GM18526 (cell line): ENCODE results near the gene PRKCB.

Experiments used
- POLR2A ChIP-seq: IDR thresholded peaks from 3 replicates; pipeline ENCODE4 v1.6.1; 2011; ENCODE audit not compliant: insufficient read length; ENCODE audit errors: extremely low read depth

Gene PRKCB

GRCh38 chr16:23999663-24000062, 163.9 kb downstream of the PRKCB start:
- no peak for TF ChIP-seq POLR2A

GRCh38 chr16:24001710-24002109, 165.9 kb downstream of the PRKCB start:
- TF ChIP-seq POLR2A = no peak

GRCh38 chr16:24002619-24003018, 166.8 kb downstream of the PRKCB start:
- no peak for TF ChIP-seq POLR2A

GRCh38 chr16:24005577-24005976, 169.8 kb downstream of the PRKCB start:
- no peak for TF ChIP-seq POLR2A

- no peak for TF ChIP-seq POLR2A
Observed at GRCh38 chr16:24007391-24007790, 171.6 kb downstream of the PRKCB start.

- no peak for TF ChIP-seq POLR2A
Observed at GRCh38 chr16:24007934-24008333, 172.2 kb downstream of the PRKCB start.

- TF ChIP-seq POLR2A = no peak
Observed at GRCh38 chr16:24009098-24009497, 173.3 kb downstream of the PRKCB start.

GRCh38 chr16:24009955-24010354, 174.2 kb downstream of the PRKCB start:
- TF ChIP-seq POLR2A = no peak

- no peak for TF ChIP-seq POLR2A
Observed at GRCh38 chr16:24010440-24011089, 174.8 kb downstream of the PRKCB start.

- TF ChIP-seq POLR2A = no peak
Observed at GRCh38 chr16:24011237-24011636, 175.5 kb downstream of the PRKCB start.

GRCh38 chr16:24013054-24013636, 177.4 kb downstream of the PRKCB start:
- no peak for TF ChIP-seq POLR2A

- no peak for TF ChIP-seq POLR2A
Observed at GRCh38 chr16:24013864-24014645, 178.3 kb downstream of the PRKCB start.

- TF ChIP-seq POLR2A = no peak
Observed at GRCh38 chr16:24015923-24016322, 180.1 kb downstream of the PRKCB start.

- no peak for TF ChIP-seq POLR2A
Observed at GRCh38 chr16:24018485-24018884, 182.7 kb downstream of the PRKCB start.

- TF ChIP-seq POLR2A = no peak
Observed at GRCh38 chr16:24022797-24023196, 187.0 kb downstream of the PRKCB start.

GRCh38 chr16:24023621-24024020, 187.8 kb downstream of the PRKCB start:
- no peak for TF ChIP-seq POLR2A

GRCh38 chr16:24024971-24025370, 189.2 kb downstream of the PRKCB start:
- no peak for TF ChIP-seq POLR2A

- TF ChIP-seq POLR2A = no peak
Observed at GRCh38 chr16:24027466-24027865, 191.7 kb downstream of the PRKCB start.
